ENCODE results near the gene IKZF2. TPM values are rescaled to one million over a fixed set of nuclear protein-coding genes. Genes with fewer than 3 reads are reported as not detected.

The IKZF2 gene
- total and polyA plus RNA-seq, 2 of the 4 experiments (the other 2 are of a cell fraction) = 2.1 to 25.5 TPM

DNA sequence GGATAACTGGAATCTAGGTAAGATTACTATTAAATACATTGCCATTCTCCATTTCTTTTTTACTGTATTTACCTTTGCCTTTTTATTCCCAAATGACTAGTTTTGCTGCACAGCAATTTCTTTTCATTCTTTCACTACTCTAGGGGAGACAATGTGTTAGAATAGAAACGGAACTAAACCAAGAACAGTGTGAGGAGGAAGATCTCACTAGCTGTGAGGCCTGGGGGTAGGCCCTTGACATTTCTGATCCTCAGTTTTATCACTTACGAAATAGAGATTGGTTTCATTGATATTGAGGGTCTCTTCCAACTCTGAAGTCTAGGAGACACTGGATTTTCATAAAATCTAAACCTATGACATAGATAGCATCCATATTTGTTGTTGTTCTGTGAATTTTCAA, 191.1 kb downstream of the IKZF2 start:
- no CpG with 5 or more reads among the region's 2 CpGs for WGBS, 2 experiments (ENCODE audit: extremely low coverage in 2 of 2, insufficient read length in 1 of 2)
- no peak overlapping the region for H3K18ac ChIP-seq (ENCODE audit: low read depth, low read length)
- dilution Hi-C loops (cut with HindIII; ENCODE audit: low sequenced_read_pairs, unreplicated experiment) (no loop called here), in situ Hi-C loops (cut with MboI; ENCODE audit: low sequenced_read_pairs) (no loop called here), intact Hi-C loops (cut with micrococcal nuclease) (no loop called here)
- DNase-seq (no peak), ATAC-seq (ENCODE audit: low read depth) (no peak)
- H3K56ac ChIP-seq (ENCODE audit: extremely low read depth, insufficient read depth, low read length) = no peak overlapping the region
- no peak overlapping the region for H4K91ac ChIP-seq (ENCODE audit: insufficient read depth, low read depth, low read length)
- H4K20me1 ChIP-seq (ENCODE audit: insufficient read depth, low read length) = no peaks in the 10 kb centered on the region
- H3K23ac ChIP-seq (ENCODE audit: low read depth, low read length) = no peak overlapping the region
- H4K5ac ChIP-seq (ENCODE audit: low read depth, low read length) = no peak overlapping the region
- TF ChIP-seq, protein P1, sequence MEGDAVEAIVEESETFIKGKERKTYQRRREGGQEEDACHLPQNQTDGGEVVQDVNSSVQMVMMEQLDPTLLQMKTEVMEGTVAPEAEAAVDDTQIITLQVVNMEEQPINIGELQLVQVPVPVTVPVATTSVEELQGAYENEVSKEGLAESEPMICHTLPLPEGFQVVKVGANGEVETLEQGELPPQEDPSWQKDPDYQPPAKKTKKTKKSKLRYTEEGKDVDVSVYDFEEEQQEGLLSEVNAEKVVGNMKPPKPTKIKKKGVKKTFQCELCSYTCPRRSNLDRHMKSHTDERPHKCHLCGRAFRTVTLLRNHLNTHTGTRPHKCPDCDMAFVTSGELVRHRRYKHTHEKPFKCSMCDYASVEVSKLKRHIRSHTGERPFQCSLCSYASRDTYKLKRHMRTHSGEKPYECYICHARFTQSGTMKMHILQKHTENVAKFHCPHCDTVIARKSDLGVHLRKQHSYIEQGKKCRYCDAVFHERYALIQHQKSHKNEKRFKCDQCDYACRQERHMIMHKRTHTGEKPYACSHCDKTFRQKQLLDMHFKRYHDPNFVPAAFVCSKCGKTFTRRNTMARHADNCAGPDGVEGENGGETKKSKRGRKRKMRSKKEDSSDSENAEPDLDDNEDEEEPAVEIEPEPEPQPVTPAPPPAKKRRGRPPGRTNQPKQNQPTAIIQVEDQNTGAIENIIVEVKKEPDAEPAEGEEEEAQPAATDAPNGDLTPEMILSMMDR (conservative IDR thresholded peaks at IDR 0.05; ENCODE audit: low read depth, low read length) = no peak
- TF ChIP-seq RCOR1 (IDR thresholded peaks at IDR 0.05; ENCODE audit: insufficient replicate concordance, low read length) (no peak), RFX5 (IDR thresholded peaks at IDR 0.05; ENCODE audit: low read depth, low read length) (no peak), RAD21 (IDR thresholded peaks at IDR 0.05; ENCODE audit: low read length) (no peak), SMC3 (IDR thresholded peaks at IDR 0.05; ENCODE audit: low read depth, low read length) (no peak), MAFK (IDR thresholded peaks at IDR 0.05; ENCODE audit: low read depth, low read length) (no peak)
- no peaks in the 10 kb centered on the region for H3K36me3 ChIP-seq (ENCODE audit: control insufficient read depth, insufficient read depth, low read length)
- H2AFZ ChIP-seq (replicated peaks; ENCODE audit: low read length, poor library complexity) = no peak overlapping the region
- no peak overlapping the region for H3K4me2 ChIP-seq (ENCODE audit: low read depth, low read length)
- H3K27ac ChIP-seq (ENCODE audit: insufficient read depth, low read length) = no peak overlapping the region
- peaks cover 1% of the 10 kb centered on the region; the same call in 1 of the 2 replicates for H3K4me1 ChIP-seq (ENCODE audit: control insufficient read depth, insufficient read depth, low read length)
- H3K9me3 ChIP-seq (ENCODE audit: control insufficient read depth, insufficient read depth, low read length) = no peaks in the 10 kb centered on the region
- H3K4me3 ChIP-seq (ENCODE audit: insufficient read depth, low read depth, low read length) = no peak overlapping the region
- ChIA-PET POLR2A (ENCODE audit: unreplicated experiment) (no interaction called here), CTCF (no interaction called here)
- BruUV-seq (replicated peaks) = no TSS peak
- no peak overlapping the region for H2AK9ac ChIP-seq (replicated peaks; ENCODE audit: low read depth, low read length, poor library complexity)
- H2AK5ac ChIP-seq (ENCODE audit: low read depth, low read length) = no peak overlapping the region
- no peaks in the 10 kb centered on the region for H3K9me1 ChIP-seq (ENCODE audit: insufficient read depth, low read length)
- H2BK20ac ChIP-seq (ENCODE audit: low read depth, low read length) = no peak overlapping the region
- H3K4ac ChIP-seq (ENCODE audit: low read depth, low read length) = no peak overlapping the region
- no peak overlapping the region for H2BK15ac ChIP-seq (ENCODE audit: low read depth, low read length)
- H4K8ac ChIP-seq (ENCODE audit: low read depth in 2 of 2, low read length in 2 of 2) = no peak overlapping the region
- H3K79me1 ChIP-seq (ENCODE audit: low read depth in 1 of 2, low read length in 2 of 2) = no peaks in the 10 kb centered on the region
- H3K27me3 ChIP-seq (ENCODE audit: control insufficient read depth, insufficient read depth, low read length) = no peaks in the 10 kb centered on the region
- no peak overlapping the region for H2BK120ac ChIP-seq (ENCODE audit: low read depth, low read length)
- H2BK5ac ChIP-seq (ENCODE audit: low read depth, low read length, poor library complexity, severe bottlenecking) = no peak overlapping the region
- H3K14ac ChIP-seq (replicated peaks; ENCODE audit: low read depth, low read length) = no peak overlapping the region
- H3K9ac ChIP-seq (ENCODE audit: low read depth, low read length) = no peak overlapping the region

Measured in IMR-90 (cell line).